ENCODE results near the gene MRPL9. TPM values are rescaled to one million over a fixed set of nuclear protein-coding genes. Genes with fewer than 3 reads are reported as not detected.

Gene MRPL9
- total and polyA plus RNA-seq, 10 donors, result 55.4 to 92.6 (median 68.6) TPM

- peaks cover 0 to 2% (median 0%) of the 10 kb centered on the region in 6 donors for H3K4me1 ChIP-seq
- 81 to 90% (median 85%) methylated on average over 4 of the region's 4 CpGs for WGBS, 5 donors
Observed at GRCh38 chr1:151729966-151730291, 33.4 kb downstream of the MRPL9 start.

GRCh38 chr1:151729157-151729965 lies 33.9 kb downstream of the MRPL9 start:
- TF ChIP-seq POLR2AphosphoS5 (IDR thresholded peaks at IDR 0.05) (no peak), CTCF (IDR thresholded peaks at IDR 0.05 in 8 of 11, conservative IDR thresholded peaks at IDR 0.05 in 3 of 11) (no peak), POLR2A (IDR thresholded peaks at IDR 0.05) (no peak)
- no peak overlapping the region for H3K4me3 ChIP-seq
- H3K36me3 ChIP-seq, result no peaks in the 10 kb centered on the region
- H3K27me3 ChIP-seq (replicated peaks in 1 of 7), result peaks cover 0 to 73% (median 10%) of the 10 kb centered on the region in 7 donors
- H3K4me1 ChIP-seq, result no peaks in the 10 kb centered on the region
- intact Hi-C loops (cut with DNase I; ENCODE audit: low total_unique reads), result no loop called here
- DNase-seq, result no peak
- H3K9me3 ChIP-seq, result no peaks in the 10 kb centered on the region
- H3K27ac ChIP-seq, result no peak overlapping the region
- 62 to 73% (median 63%) methylated on average over 10 of the region's 10 CpGs for WGBS, 5 donors

More at GRCh38 chr1:151729966-151730291, 33.4 kb downstream of the MRPL9 start:
- intact Hi-C loops (cut with DNase I; ENCODE audit: low total_unique reads), result loop anchor here (10.0 kb wide), 1 partner anchor 285 kb away; no protein-coding TSS in a partner anchor
- H3K4me3 ChIP-seq, result no peak overlapping the region
- TF ChIP-seq POLR2A (IDR thresholded peaks at IDR 0.05), result no peak
- no peak for TF ChIP-seq POLR2AphosphoS5 (IDR thresholded peaks at IDR 0.05)
- TF ChIP-seq CTCF (IDR thresholded peaks at IDR 0.05 in 8 of 11, conservative IDR thresholded peaks at IDR 0.05 in 3 of 11), result no peak
- no peaks in the 10 kb centered on the region for H3K9me3 ChIP-seq
- H3K36me3 ChIP-seq, result no peaks in the 10 kb centered on the region
- H3K27ac ChIP-seq, result no peak overlapping the region
- peaks cover 0 to 68% (median 10%) of the 10 kb centered on the region in 7 donors for H3K27me3 ChIP-seq (replicated peaks in 1 of 7)
- no peak for DNase-seq

- intact Hi-C loops (cut with DNase I; ENCODE audit: low total_unique reads), result no loop called here
- no peak for DNase-seq
- WGBS, 5 donors, result 53 to 67% (median 59%) methylated on average over 19 of the region's 19 CpGs
- Histone ChIP-seq H3K9me3 (no peaks in the 10 kb centered on the region), H3K36me3 (no peaks in the 10 kb centered on the region), H3K4me3 (no peak overlapping the region), H3K4me1 (no peaks in the 10 kb centered on the region), H3K27ac (no peak overlapping the region), H3K27me3 (replicated peaks in 1 of 7) (peaks cover 0 to 81% (median 15%) of the 10 kb centered on the region in 7 donors)
- no peak for TF ChIP-seq CTCF (IDR thresholded peaks at IDR 0.05 in 8 of 11, conservative IDR thresholded peaks at IDR 0.05 in 3 of 11)
- TF ChIP-seq POLR2A (IDR thresholded peaks at IDR 0.05), result no peak
- TF ChIP-seq POLR2AphosphoS5 (IDR thresholded peaks at IDR 0.05), result no peak
Observed at GRCh38 chr1:151728151-151729054, 34.9 kb downstream of the MRPL9 start.
